ENCODE data around the gene MPDU1.
A peak's percentile ranks its signal among the peaks of the same experiment; 100 is the strongest.

Gene MPDU1

GRCh38 chr17:7583253-7584109 lies at the start of gene MPDU1:
Gene MPDU1 (plus strand): TSS chr17:7583852. CDS start chr17:7583863, 11 bp downstream.
- DNase-seq, result peak; percentile 93

- no peak for DNase-seq
Measured at GRCh38 chr17:7538050-7538449, 45.6 kb upstream of the MPDU1 start.

DNA sequence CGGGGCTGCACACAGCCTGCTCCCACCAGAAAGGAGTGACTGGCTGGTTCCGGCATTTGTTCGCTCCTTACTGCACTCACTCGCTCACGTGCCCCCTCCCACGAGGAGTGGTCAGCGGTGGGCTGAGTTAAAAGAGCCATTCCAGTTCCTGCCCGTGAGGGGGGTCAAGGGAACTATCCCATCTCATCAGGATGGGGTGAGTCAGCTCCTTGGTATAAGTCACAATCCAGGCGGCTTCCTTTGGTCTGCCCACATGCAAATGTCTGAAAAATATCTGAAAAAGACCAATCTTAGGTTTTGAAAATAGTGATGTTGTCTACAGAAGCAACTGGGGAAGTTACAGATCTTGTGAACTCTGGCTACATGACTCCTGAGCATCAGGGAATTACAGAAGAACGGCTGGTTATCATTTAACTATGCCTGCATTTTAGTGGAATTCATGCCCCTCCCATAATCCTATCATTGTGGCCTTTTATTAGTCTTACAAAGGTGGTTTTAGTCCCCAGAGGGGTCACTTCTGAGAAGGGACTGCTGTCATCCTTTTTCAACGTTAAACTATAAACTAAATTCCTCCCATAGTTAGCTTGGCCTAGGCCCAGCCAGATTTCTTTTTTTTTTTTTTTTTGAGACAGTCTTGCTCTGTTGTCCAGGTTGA lies 44.6 kb upstream of the MPDU1 start:
- peak; percentile 18 for DNase-seq

DNA sequence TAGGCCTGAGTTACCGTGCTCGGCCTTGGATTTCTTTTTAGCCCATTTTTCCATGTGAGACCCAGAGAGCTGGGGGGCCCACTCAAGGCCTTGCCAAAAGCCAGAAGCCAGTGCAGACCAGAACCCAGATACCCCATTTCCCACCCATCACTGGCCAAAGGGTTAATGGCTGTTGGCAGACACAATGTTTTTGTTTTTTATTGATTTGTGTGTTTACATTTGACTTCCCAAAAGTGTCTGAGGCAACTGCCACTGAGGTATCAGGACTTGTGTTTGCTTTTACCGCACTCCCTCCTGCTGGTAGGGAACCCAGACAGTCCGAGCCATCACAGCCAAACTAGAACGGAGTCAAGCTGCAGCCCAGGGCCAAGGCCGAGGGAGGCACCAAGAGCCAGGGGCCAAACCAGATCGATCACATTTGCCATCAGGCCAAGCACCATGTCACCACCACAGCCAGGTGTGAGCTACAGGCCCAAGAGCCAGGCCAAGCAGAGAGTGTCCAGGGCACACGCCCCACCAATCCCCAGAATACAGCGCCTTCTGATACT lies 42.5 kb upstream of the MPDU1 start:
- no peak for DNase-seq

DNA sequence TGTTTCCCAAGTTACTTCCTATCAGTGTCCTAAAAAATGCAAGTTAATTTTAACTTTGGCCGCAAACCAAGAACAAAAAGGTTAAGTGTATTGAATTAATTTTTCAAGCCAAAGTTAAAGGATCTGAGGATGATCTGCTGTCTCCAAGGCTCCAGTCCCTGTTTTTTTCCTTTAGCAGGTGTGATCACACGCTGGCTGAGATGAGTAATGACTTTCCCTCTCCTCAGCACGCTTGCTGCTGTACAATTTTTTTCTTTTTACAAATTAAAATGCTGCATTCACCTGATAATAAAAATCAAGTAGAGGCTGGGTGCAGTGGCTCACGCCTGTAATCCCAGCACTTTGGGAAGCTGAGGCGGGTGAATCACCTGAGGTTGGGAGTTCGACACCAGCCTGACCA lies 38.7 kb upstream of the MPDU1 start:
- DNase-seq, result no peak

DNA sequence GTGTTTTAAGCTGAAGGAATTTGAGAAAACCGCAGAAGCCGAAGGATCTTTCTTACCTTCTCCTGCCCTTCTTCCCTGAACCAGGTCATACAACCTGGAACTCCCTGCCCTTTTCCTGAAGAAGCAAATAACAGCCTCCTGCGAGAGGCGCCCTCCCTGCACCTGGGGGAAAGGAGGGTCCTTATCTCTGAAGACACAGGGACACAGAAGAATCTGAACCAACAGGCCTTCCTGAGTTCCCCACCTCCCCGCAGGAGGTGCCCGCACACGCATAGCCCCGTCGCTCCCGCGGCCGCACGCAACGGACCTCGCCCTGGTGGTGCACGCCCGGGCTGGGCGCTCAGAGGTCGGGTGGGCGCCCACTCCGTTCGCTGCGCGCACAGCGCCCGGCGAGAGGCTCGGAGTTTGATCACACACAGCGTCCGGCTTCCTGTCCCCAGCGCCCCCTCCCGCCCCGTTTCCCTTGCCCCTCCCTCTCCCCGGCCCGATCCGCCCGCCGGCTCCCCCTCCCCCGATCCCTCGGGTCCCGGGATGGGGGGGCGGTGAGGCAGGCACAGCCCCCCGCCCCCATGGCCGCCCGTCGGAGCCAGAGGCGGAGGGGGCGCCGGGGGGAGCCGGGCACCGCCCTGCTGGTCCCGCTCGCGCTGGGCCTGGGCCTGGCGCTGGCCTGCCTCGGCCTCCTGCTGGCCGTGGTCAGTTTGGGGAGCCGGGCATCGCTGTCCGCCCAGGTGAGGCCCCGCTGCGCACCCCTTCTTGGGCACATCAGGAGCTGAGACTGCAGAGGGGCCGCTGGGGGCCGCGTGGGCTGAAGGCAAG lies 34.9 kb upstream of the MPDU1 start, which contains the start of gene TNFSF12:
TNFSF12 (plus strand) TSS at position 474 of the 816 bp plus-strand sequence; CDS start at position 570, 96 bp downstream.
- peak; percentile 12 for DNase-seq

- DNase-seq, result no peak
Measured at GRCh38 chr17:7549401-7550055, 34.1 kb upstream of the MPDU1 start.

DNA sequence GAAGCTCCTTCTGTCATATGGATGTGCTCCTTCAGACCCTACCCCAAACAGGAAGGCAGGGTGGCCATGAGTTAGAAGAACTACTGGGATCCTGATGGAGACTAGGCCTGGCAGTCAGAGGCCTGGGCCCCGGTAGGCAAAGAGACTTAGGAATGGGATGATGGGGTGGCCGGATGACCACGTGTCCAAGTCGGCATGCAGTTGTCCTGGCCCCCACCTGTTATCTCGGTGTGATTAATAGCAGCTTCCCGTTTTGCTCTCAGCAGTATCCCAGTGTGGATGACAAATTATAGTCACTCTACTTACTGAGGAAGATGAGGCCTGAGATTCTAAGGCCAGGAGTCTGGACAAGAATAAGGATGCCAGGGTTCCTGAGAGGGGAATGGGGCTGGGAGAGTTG lies 33.3 kb upstream of the MPDU1 start:
- no peak for DNase-seq

- no peak for DNase-seq
Measured at GRCh38 chr17:7551396-7551795, 32.3 kb upstream of the MPDU1 start.

DNA sequence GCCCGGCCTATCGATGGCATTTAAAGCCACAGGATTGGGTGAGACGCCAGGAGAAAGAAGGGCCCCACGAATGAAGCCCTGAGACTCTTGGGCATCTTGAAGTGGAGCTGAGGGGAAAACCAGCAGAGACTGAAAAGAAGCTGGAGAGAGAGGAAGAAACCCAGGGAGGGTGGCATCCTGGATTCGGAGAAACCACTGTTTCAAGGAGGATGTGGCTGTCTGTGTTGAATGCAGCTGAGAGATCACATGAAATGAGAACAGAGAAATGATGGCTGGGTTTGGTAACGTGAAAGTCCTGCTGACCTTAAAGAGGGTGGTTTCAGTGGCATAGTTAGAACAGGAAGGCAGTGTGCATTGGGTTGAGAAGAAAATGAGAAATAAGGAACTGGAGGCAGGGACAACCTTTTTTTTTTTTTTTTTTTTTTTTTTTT lies 31.0 kb upstream of the MPDU1 start:
- DNase-seq, result no peak

DNA sequence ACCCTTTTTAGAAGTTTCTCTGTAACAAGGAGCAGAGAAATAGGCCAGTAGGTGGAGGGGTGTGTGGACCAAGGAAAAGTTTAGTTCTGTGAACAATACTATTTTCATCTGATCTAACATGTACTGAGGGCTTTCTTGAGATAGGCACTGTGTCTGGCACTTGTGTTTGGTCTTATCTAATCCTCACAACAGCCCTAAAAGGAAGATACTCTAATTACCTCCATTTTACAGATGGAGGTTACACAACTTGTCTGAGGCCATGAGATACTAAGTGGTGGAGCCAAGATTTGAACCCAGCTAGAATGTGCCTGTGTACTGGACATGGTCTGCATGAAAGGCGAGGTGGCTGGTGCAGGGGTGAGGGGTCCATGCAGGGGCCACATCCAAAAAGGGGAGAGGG lies 30.3 kb upstream of the MPDU1 start:
- no peak for DNase-seq

GRCh38 chr17:7555320-7555948 lies 28.2 kb upstream of the MPDU1 start:
- no peak for DNase-seq

GRCh38 chr17:7556627-7557026 lies 27.0 kb upstream of the MPDU1 start:
- DNase-seq, result no peak

- no peak for DNase-seq
Measured at GRCh38 chr17:7557147-7557764, 26.4 kb upstream of the MPDU1 start.

- no peak for DNase-seq
Measured at GRCh38 chr17:7557775-7558543, 25.7 kb upstream of the MPDU1 start.

DNA sequence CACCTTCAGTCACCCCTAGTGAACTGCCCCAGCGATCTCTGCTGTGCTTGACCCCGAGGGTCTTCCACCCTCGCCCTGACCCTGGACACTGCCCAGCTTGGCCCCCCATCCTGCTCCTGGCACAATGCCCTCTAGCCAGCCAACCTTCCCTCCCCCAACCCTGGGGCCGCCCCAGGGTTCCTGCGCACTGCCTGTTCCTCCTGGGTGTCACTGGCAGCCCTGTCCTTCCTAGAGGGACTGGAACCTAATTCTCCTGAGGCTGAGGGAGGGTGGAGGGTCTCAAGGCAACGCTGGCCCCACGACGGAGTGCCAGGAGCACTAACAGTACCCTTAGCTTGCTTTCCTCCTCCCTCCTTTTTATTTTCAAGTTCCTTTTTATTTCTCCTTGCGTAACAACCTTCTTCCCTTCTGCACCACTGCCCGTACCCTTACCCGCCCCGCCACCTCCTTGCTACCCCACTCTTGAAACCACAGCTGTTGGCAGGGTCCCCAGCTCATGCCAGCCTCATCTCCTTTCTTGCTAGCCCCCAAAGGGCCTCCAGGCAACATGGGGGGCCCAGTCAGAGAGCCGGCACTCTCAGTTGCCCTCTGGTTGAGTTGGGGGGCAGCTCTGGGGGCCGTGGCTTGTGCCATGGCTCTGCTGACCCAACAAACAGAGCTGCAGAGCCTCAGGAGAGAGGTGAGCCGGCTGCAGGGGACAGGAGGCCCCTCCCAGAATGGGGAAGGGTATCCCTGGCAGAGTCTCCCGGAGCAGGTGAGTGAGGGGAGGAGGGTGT lies 24.9 kb upstream of the MPDU1 start, which contains the start of gene TNFSF13:
TNFSF13 (plus strand) TSS at position 207 of the 776 bp plus-strand sequence; CDS start at position 497, 290 bp downstream.
- no peak for DNase-seq

DNA sequence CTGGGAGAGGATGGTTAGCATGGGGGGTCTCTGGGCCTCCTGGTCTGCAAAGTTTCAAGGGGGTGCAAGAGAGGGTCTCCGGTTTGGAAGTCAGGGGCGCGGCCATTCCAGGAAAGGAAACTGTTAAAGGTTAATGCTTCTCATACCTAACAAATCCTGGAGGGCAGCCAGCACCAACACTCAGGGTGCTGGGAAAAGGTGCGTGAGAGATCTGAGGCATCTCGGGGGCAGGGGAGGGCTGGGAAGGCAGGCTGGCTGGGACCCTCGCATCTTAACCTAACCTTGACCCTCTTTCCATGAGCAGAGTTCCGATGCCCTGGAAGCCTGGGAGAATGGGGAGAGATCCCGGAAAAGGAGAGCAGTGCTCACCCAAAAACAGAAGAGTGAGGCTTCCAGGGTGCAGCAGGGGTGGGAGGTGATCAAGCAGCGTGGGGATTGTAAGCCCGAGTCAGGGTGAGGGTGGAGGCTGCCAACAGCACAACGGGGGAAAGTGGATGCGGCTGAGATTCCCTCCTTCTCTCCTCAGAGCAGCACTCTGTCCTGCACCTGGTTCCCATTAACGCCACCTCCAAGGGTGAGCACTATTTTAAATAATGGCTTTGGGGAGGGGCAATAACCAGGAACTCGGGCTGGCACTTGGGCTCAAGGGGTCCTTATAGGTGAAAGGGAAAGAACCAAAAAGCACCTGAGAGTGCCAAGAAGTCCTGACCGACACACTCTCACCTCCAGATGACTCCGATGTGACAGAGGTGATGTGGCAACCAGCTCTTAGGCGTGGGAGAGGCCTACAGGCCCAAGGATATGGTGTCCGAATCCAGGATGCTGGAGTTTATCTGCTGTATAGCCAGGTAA lies 24.1 kb upstream of the MPDU1 start:
- DNase-seq, result no peak

GRCh38 chr17:7560172-7561027 lies 23.3 kb upstream of the MPDU1 start:
- no peak for DNase-seq
